ENCODE measurements around the gene TMEM52B.
"Not testable (repeated sequence)": the region's sequence is repeated elsewhere in the genome, so short reads cannot be mapped to it uniquely, and the experiment has no call there.

Gene TMEM52B

DNA sequence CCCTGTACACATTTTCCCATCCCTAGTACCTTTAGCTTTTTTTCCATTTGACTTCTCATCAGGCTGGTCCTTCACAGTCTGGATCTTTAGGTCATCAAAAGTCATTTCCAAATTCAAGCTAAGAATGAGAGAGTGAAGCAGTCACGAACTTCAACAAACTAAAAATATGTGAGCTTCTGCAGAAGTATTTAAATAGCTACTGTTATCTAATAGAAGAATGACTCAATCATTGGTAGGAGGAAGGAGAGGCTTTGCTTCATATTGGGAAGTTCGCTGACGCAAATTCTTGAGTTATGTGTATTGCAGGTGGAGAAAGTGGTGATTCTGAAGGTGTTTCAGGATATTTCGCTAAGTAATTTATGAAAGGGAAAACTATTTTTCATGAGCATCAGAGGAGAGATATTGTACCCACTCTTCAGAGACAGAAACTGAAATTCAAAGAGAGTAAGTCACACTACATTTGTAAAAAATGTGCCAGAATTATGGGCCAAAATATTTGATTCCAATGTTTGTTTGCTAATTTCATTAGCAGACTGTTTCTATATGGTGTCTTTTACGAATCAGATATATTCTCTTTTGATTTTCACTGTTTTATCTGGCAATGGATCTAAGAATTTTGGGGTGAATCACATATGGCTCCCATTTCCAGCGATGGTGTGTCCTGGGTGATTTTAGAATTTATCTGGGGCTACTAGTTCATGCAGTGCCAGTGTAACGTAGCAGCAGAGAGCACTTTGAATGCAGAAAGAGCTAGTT is 6.7 kb upstream of the TMEM52B start, which contains the start of gene OLR1:
OLR1 (minus strand) TSS at position 160 of the 756 bp plus-strand sequence; CDS start at position 105, 55 bp downstream.
- no peak for DNase-seq (ENCODE audit: low read depth in 2 of 2)

DNA sequence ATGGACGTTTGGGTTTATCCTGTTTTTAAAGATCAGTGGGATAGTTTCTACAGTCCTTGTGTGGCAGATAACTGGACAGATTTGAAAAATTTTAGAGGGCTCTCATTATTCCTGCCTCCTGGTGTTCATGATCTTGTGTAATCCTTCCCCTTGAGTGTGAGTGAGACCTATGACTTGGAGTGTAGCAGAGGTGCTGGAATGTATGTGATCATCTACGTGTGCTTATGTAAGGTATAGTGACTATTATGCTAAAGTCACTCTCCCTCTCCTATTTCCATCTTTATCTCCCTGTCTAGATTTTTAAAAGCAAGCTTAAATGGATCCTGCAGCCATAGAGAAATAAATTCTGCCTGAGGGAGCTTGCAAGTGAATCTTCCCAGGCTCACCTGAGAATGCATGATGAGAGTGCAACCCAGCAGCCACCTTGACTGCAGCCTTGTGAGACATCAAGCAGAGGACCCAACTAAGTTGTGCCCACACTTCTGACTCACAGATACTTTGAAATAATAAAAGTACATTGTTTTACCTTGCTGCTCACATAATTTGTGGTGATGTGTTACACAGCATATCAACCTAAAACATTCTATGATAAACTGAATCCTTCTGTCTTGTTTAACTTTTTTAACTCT is 3.7 kb upstream of the TMEM52B start:
- DNase-seq (ENCODE audit: low read depth in 2 of 2) = no peak

DNA sequence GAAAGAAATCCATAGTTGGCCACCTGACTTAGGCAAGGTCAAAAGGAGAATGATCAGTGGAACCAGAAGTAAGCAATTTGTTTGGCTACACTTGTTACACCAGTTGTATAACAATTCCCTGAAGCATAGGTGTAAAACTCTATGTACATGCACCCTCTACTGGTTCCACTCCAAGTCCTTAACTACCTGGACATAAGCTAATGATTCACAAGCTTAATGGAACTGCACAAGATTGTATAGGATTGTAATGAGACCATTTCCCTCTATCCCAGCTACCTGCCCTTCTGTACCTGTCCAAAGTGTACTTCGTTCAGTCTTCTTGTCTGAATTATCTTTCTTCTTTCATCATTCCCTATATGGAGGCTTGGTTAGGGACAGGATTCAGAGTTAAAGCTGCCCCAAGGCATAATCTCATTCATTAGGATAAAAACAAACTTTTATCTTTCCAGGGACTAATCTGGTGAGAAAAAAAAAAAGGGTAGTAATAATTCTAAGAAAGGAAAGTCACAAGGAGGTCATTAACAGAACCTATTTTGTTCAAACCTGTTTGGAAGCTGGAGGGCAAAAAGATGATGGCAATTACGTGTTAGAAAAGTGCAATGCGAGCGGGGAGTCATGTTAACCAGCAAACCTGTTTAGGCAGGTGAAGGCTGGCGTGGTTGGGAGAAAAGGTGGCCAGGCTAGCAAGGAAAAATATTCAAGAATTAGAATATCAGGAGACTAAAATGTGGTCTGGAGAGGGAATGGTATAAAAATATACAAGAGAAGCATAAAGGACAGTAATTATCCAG is 2.8 kb upstream of the TMEM52B start:
- no peak for DNase-seq (ENCODE audit: low read depth in 2 of 2)

DNA sequence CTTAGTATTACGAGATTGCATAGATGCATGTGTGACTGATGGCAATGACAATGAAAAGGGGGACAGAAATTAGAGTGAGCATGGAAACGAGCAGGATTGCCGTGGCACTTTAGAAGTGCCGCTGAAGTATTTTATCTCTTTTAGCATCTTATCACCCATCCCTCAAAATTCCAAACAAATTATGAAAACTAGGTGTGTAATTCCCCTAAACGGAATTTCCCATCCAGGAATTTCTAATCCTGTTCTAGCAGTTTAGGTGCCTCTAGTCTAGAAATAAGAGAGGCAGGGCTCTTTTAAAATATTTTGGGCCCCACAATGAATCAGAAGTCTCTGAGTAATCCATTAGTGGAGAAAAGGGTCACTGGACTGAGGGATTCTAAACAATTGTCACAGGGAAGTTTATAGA is 947 bp downstream of the TMEM52B start:
- DNase-seq (ENCODE audit: low read depth in 2 of 2) = no peak

DNA sequence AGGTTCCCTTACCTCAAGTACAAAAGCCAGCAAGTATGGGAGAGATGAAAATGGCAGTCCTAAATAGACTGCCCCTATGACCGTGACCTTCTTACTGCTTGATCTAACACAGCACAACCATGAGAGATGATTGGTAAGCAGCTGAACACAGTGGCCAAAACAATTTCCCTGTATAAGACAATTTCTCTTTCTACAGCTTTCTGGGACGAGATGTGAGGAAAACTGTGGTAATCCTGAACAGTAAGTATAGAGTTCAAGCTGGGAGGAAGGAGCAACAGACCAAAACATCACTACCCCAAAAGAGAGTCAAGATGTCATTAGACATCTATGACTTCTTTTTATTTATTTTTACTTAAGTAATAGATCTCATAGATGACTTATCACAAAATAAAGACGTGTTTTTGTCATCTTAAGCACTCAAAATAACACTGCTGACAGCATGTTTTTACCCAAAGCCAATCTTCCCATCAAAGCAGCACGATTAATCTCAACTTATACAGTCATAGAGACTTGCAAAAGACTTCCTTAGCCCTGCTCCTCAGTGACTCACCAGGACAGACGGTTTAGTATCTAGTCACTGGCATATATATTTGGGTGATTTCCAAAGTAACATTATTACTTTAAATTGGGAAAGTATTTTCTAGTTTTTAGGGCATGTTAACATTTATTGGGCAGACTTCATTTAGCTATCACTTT is 3.7 kb downstream of the TMEM52B start:
- DNase-seq (ENCODE audit: low read depth in 2 of 2) = no peak

DNA sequence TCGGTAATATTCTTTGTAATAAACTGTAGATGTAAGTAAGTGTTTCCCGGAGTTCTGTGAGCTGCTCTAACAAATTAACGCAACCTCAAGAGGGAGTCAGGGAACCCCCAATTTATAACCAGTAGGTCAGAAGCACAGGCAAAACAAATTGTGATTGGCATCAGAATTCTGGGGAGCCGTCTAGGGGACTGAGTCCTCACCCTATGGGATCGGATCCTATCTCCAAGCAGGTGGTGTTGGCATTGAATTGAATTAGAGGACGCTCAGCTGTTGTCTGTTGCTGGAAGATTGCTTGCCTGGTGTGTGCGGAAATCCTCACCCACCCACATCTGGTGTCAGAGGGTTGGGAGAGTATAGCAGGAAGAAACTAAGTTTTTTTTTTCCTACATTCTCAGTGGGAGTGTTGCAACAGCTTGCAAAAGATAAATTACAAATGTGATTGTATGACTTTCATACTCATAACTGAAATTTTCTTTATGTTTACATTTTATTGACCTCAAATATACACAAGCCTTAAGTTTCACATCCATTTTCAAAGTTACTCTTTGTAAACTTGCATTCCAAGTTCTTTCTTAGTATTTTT is 5.5 kb downstream of the TMEM52B start:
- no peak for DNase-seq (ENCODE audit: low read depth in 2 of 2)

DNA sequence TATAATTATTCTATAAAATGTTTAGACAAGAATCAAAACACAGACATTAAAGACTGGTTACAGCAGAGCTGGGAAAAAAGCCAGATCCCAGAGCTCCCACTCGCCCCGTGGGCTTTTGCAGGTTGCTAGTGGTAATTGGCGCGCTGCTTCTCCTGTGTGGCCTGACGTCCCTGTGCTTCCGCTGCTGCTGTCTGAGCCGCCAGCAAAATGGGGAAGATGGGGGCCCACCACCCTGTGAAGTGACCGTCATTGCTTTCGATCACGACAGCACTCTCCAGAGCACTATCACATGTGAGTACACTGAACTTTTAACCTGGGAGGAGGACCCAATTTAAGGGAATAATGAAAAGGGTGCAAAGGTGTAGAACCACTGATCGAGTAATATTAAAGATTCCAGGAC is 7.5 kb downstream of the TMEM52B start:
- no peak for DNase-seq (ENCODE audit: low read depth in 2 of 2)

DNA sequence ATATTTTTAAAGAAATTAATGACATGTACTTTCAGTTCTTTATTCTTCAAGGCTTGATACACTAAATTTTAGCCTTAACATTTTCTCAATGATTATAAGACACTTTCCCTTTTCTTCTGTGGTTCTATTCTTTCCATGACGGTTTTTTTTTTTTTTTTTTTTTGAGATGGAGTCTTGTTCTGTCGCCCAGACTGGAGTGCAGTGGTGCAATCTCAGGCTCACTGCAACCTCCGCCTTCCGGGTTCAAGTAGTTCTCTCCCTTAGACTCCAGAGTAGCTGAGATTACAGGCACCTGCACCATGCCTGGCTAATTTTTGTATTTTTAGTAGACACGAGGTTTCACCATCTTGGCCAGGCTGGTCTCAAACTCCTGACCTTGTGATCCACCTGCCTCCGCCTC is 8.1 kb downstream of the TMEM52B start:
- not testable (repeated sequence) for DNase-seq (ENCODE audit: low read depth in 2 of 2)

DNA sequence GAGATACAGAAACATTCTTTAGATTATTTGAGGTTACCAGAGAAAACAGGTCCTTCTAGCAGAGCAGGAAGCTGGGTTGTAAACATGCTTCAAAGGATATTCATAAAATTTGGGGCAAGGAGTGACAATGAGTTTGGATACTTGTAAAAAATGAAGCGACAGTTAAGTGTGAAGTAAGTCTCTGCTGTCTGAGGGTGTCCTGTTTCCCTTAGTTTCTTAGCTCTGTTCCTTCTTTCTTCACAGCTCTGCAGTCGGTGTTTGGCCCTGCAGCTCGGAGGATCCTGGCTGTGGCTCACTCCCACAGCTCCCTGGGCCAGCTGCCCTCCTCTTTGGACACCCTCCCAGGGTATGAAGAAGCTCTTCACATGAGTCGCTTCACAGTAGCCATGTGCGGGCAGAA is 10.8 kb downstream of the TMEM52B start:
- no peak for DNase-seq (ENCODE audit: low read depth in 2 of 2)

DNA sequence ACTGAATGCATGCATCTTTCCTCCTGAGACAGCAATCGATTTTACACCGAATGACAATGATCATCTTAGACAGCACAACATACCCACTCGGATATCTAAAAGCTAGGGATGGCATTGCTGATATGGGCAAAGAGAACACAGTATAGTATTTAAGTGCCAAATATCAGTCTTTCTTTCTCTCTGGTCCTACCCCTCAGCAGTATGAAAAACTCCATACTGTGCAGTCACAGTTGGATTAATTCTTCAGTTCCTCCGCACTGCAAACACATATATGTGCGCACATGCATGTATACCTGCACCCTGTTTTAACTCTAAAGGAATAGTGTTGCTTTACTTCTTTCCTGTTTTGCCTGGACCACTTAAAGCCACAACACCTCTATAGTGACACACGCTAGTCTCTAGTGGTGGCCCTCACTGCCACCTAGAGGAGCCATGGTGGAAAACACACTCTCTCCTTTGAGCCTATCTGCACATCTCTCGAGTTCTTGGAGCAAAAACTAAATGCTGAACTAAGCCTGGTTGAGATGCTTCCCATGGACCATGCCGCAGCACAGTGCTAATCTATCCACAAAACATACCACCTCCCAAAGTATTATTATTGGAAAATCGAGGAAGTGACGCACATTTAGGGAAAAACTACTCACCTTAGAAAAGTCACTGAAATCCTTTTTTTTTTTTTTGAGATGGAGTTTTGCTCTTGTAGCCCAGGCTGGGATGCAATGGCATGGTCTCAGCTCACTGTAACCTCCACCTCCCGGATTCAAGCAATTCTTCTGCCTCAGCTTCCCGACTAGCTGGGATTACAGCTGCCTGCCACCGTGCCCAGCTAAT is 11.9 kb downstream of the TMEM52B start:
- DNase-seq (ENCODE audit: low read depth in 2 of 2) = peak; percentile 18 to 21

DNA sequence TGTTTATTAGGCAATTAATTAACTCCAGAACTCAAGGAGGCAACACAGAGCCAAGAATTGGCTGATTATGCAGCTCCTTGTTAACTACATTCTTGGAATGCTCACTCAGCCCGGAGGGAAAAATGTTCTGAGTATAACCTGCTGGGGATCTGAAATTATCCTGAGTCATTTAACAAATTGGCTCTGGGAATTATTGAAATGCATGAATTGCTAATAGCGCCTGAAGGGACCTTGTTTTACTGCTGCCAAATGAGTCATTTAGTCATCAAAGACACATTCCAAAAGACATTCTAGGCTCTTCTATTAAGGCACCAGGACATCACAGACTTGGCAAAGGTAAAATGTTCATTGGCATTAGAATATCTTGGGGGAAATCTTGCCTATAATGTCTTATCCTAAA is 13.0 kb downstream of the TMEM52B start:
- DNase-seq (ENCODE audit: low read depth in 2 of 2) = no peak

DNA sequence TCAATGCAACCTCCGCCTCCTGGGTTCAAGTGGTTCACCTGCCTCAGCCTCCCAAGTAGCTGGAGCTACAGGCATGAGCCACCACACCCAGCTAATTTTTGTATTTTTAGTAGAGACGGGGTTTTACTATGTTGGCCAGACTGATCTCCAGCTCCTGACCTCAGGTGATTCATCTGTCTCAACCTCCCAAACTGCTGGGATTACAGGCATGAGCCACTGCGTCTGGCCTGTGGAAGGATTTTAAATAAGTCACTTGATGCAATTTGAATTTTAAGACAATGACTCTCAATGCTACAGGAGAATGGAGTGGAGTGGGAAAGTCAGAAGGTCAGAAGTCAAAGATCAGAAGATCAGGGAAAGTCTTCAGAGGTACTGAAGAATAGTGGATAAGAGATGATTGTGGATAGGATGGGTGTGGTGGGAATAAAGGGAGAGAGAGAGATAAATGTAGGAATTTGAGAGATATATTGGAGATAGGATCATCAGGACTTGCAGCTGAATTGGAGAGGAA is 15.4 kb downstream of the TMEM52B start:
- no peak for DNase-seq (ENCODE audit: low read depth in 2 of 2)

DNA sequence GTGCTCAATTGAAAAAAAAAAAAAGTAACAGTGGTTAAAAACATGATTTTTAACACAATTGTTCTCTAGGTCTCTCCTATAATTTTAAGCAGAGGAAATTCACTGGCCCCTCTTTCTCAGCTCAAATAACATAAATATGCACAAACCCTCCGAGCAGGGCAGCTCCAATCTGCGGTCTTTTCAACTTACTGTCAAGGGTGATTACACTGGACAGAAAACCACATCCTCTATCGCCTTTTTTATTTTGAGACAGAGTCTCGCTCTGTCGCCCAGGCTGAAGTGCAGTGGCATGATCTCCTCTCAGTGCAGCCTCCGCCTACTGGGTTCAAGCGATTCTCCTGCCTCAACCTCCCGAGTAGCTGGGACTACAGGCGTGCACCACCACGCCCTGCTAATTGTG is 17.4 kb downstream of the TMEM52B start:
- DNase-seq (ENCODE audit: low read depth in 2 of 2) = no peak

DNA sequence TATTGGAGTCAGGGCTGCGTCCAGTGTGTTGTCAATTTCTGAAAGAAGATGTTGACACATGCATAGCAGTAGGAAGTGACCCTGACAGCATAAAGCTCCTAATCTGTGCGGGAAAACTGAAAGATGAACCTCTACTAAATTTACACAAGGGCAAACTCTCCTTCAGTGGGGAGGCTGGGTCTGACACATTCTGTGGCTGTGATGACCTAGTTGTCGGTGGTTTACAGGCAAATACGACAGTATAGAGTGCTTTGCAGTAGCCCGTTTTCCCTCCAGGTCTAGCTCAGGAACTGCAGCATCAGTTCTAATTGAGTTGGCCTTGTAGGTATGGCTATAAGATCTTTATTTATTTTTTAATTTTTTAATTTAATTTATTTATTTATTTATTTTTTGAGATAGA is 19.0 kb downstream of the TMEM52B start:
- DNase-seq (ENCODE audit: low read depth in 2 of 2) = no peak

DNA sequence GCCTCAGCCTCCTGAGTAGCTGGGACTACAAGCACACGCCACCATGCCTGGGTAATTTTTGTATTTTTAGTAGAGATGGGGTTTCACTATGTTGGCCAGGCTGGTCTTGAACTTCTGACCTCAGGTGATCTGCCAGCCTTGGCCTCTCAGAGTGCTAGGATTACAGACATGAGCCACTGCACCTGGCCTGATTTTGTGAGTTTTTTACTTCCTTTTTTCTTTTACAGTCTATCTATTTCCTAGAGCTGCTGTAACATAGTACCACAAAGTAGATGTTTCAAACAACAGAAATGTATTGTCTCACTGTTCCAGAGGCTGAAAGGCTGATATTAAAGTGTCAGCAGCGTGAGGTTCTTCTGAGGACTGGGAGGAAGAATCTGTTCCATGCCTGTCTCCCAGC is 25.7 kb downstream of the TMEM52B start:
- DNase-seq (ENCODE audit: low read depth in 2 of 2) = not testable (repeated sequence)

DNA sequence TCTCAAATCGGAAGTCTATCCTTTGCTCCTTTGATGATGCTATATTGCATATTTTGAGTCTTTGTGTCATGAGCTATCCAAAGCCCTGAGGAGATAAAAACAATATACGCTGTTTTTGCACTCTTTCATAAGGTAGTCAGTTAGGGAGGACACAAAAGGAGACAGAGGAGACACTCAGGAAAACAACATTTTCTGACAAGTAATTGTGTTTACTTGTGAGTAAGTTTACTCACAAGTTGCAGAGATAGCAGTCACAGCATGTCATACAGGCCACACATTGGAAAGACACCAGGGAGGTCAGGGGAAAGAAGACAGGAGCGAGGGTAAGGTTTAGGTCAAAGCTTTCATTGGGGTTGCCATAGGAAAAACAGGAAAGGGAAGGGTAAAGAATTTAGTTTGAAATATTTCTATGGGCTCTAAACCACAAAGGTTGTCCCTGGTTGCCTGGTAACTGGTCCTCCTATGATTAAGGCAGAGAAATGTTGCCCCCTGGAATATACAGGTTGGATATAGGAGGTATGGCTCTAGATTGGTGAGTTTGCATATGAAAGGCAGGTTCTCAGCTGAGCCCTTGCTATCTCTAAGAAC is 26.5 kb downstream of the TMEM52B start:
- no peak for DNase-seq (ENCODE audit: low read depth in 2 of 2)

DNA sequence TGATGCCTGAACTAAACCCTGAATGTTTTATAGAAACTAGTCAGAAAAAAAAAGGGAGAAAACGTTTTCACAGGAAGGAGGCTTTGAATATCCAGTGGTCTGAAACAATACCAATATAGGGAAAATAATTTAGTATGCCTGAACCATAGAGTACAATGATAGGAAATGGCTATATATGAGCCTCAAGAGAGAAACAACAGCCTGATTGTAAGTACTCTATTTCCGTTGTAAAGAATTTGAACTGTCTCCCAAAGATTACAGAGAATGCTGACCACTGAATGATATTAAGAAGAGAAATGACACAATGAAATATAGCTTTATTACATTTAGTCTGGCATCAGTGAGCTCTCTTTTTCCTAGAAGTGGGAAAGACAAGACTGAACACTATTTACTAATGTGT is 28.3 kb downstream of the TMEM52B start:
- DNase-seq (ENCODE audit: low read depth in 2 of 2) = no peak

DNA sequence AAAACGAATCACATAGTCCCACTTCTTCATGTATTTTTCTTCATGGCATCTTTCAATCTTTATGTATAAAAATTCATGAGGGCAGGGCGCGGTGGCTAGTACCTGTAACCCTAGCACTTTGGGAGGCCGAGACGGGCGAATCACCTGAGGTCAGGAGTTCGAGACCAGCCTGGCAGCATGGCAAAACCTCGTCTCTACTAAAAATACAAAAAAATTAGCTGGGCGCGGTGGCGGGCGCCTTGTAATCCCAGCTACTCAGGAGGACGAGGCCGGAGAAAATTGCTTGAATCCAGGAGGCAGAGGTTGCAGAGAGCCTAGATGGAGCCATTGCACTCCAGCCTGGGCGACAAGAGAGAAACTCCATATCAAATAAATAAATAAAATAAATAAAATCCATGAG is 31.4 kb downstream of the TMEM52B start:
- DNase-seq (ENCODE audit: low read depth in 2 of 2) = no peak

DNA sequence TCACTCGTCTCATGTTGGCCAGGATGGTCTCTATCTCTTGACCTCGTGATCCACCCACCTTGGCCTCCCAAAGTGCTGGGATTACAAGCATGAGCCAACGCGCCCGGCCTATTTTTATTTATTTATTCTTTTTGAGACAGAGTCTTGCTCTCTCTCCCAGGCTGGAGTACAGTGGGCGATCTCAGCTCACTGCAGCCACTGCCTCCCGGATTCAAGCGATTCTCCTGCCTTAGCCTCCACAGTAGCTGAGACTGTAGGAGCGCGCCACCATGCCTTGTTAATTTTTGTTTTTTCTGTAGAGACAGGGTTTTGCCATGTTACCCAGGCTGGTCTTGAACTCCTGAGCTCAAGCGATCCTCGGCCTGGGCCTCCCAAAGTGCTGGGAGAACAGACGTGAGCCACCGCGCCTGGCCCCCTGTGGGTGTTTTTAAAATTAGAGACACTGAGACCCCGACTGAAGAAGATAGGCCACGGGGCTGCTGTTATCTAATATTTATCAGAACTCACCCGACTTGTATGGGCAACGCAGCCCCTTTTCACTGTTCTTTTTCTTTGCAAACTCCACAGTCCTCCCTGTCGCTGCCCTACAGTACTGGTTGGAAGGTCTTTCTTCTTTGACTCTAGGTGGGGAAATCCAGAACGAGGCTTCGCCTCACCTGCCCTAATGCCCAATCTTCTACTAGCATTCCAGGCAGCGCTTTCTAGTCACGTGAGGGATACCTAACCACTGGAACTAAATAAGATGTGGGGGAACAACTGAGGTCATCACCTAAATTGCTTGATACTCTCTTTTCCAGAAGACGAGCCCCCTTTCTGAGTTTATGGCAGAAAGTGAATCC is 32.5 kb downstream of the TMEM52B start:
- no peak for DNase-seq (ENCODE audit: low read depth in 2 of 2)
